HG03045 (cell line): ENCODE measurements around the gene ALLC.

ENCODE experiments used
- ATAC-seq: cut with Tn5 transposase; IDR thresholded peaks from one replicate; pipeline ENCODE4 v1.9.1; 2021; ENCODE audit warnings: mild to moderate bottlenecking, moderate library complexity; ENCODE audit not compliant: unreplicated experiment

ALLC gene

DNA sequence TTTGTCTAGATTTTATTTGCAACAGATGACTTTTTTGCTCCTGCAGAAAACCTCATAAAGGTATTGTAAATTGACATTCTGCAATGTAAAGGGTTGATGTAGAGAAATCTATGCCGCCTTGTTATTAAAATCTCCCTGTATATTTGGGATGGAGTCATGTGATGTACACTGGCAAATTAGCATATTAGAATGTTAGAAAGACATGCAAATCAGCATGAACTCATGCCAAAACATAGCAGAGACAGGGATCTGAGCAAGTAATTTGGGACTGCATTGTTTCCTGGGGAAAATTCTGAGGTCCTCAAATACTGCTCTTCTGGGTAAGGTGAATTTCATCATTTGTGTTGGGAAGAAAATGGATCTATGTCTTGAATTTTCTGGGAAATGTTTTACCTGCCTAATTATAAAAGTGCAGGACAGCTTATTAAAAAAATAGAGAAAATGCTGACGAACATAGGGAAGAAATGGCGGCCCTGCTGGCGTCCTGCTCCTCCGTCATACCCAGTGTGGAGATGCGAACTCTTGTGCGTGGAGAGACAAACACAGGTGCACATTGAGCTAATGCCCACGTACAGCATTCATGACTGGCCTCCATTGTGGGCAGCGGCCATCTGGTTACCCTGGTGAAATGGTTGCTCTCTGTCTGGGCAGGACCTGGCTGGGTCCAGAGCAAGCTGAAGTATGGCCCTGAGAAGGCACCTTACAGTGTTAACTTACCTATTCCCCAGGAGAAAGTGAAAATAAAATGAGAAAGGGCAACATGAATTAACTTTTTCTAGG is 16.3 kb downstream of the ALLC start:
- no peak for ATAC-seq

DNA sequence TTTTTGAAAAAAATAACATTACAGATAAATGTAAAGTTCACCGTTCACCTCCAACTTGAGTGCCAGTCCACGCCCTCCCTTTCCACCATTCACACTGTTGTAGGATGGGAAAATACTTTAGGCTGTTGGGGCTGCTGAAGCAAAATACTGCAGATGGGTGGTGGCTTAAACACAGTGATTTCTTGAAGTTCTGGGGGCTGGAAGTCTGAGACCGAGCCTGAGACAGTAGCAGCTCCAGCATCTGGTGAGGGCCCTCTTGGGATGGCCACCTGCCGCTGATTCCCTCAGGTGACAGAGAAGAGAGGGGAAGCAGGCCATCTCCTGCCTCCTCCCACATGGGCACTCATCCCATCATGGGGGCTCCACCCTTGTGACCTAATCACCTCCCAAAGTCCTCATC is 17.7 kb downstream of the ALLC start:
- no peak for ATAC-seq

GRCh38 chr2:3677436-3677835 is 19.4 kb downstream of the ALLC start:
- ATAC-seq: no peak

DNA sequence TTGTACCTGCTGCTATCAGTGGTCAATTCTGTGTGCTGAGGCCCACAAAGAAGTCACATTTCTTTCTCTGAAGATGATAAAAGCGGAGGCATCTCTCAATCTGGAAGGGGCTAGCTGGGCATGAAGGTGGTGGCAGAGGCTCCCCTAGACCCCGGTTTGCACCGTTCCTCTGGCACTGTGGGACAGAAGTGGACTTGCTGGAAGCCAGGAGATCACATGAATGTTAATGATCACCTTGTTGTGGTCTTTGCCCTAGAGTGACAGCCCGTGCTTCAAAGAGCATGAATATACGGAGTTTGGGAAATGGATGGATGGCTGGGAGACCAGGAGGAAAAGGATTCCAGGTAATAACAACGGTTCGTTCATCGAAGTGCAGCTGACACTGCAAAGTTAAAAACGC is 20.2 kb downstream of the ALLC start:
- ATAC-seq: no peak

DNA sequence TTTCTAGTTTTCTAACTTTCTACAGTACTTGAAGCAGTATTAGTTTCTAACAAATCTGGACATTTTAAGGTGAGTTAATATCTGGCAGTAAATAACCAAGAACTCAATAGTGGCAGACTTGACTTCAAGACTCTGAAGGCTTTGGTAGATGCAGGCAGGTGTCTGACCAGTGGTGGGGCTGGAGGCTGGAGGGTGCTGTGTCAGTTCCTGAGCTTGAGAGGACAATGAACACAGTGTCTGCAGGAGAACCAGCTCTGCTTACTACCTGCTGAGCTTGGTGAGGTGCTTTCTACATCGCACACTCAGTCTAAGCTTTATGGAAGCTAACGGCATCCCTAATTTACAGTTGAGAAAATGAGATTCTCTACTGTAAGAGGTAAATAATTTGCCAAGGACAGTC is 21.2 kb downstream of the ALLC start:
- no peak for ATAC-seq

DNA sequence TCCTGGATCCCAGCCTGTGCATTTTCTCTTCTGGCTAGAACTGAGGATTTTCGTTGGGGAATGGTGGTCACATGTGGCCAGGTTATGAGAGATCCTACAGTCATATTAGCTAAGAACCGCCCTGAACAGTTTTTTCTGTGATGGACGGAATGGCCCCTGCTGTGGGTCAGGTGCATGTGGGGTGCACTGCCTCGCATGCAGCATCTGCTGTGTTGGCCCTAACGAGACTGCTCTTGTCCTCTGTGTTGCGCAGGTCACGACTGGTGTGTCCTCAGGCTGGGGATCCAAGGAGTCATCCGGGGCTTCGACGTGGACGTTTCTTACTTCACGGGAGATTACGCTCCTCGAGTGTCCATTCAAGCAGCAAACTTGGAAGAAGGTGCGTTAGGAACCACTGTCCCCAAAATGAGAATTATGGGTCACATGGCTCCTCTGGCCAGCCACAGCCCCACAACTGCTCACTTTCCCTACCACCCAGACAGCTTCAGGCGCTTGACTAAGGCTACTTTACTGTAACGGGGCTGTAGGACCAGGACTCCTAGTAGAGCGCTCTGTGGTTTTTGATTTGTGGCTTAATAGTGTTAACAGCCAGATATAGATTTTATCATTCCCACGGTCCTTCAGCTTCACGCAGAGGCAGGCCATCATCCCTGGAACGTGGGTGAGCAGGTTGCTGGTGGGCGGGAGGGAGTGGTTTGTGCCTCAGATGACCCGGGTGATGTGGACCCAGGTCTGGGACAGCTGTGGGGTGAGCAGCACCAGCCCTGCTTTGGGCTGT is 21.8 kb downstream of the ALLC start:
- no peak for ATAC-seq

- ATAC-seq: no peak
Observed at GRCh38 chr2:3680548-3681345, 22.7 kb downstream of the ALLC start.

DNA sequence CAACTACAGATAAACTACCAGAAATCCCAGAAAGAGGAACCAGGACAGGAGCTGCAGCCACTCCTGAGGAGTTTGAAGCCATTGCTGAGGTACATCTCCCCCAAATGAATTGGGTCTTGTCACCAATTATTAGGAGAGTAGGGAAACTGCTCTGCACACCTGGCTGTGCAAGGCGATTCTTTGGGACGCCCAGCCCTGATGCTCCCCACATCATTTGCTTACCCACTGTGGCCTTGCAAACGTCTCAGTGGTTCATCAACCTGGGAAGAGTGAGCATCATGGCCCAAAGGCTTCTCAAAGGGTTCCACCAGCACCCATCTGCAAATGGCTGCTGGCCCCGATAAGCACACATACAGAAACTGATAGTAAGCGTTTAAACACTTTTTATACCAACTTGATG is 23.6 kb downstream of the ALLC start:
- ATAC-seq: no peak

GRCh38 chr2:3682811-3683210 is 24.8 kb downstream of the ALLC start:
- no peak for ATAC-seq

DNA sequence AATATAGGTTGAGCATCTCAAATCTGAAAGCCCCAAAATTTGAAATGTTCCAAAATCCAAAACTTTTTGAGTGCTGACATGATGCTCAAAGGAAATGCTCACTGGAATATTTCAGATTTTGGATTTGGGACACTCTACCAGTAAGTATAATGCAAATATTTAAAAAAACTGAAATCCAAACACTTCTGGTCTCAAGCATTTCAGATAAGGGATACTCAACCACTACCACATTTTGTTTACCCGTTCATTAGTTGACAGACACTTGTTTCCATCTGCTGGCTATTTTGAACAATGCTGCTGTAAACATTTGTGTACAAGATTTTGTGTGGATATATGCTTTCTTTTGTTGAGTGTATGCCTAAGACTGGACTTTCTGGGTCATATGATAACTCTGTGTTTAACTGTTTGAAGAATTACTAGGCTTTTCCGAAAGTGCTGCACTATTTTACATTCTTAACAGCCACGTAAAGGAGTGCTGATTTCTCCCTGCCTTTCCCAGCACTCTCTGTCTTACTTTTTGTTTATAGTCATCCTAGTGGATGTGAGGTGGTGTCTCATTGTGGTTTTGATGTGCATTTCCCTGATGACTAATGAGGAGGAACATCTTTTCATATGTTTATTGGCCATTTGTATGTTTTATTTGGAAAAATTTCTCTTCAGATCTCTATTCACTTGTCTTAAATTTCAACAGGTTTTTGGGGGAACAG is 25.9 kb downstream of the ALLC start:
- ATAC-seq: no peak

- no peak for ATAC-seq
Observed at GRCh38 chr2:3689998-3690748, 32.2 kb downstream of the ALLC start.

GRCh38 chr2:3692375-3692774 is 34.4 kb downstream of the ALLC start:
- ATAC-seq: no peak

GRCh38 chr2:3696545-3696944 is 38.5 kb downstream of the ALLC start:
- ATAC-seq: no peak

- ATAC-seq: no peak
Observed at GRCh38 chr2:3701071-3701470, 43.1 kb downstream of the ALLC start.

DNA sequence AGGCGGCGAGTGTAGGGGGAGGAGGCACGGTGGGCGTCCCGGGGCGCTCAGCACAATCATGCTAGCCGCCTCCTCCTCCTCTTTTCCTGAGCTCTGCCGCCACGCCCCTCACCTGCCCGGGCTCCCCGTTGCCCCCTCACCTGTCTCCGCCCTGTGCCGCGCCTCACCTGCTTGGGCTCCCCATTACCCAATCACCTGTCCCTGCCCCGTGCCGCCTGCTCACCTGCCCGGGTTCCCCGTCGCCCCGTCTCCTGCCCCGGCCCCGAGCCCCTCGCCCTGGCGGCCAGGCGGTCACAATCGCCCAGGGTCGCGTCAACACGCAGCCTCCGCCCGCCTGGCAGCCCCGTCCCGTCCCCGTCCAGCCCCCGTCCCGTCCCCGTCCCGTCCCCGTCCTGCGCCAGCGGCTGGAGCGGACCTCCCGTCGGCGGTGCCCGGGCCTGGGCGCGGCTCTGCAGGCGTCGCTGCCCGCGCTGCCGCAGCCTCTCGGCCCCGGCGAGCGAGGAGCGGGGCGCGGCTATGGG is 45.3 kb downstream of the ALLC start, which contains the start of gene DCDC2C:
Gene DCDC2C (plus strand): TSS at position 340 of the 521 bp plus-strand sequence. CDS start 177 bp downstream, at position 517.
- no peak for ATAC-seq

DNA sequence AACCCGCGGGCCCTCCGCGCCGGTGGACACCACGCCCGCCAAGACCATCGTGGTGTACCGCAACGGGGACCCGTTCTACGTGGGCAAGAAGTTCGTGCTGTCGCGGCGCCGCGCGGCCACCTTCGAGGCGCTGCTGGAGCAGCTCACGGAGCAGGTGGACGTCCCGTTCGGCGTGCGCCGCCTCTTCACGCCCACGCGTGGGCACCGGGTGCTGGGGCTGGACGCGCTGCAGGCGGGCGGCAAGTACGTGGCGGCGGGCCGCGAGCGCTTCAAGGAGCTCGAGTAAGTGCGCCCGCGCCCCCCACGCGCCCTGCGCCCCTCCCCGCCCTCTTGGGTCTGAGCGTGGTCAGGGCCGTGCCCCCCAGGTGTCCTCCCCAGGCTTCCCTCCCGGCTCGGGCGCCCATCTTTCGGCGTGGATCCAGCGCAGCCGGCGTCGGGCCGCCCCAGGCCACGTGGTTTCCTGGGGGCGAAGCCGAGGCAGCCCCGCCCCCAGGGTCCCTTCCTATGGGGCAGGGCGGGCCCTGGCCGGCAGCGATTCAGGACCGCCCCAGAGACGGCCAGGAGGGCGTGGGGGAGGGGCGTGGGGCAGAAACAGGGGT is 45.9 kb downstream of the ALLC start:
- ATAC-seq: no peak

DNA sequence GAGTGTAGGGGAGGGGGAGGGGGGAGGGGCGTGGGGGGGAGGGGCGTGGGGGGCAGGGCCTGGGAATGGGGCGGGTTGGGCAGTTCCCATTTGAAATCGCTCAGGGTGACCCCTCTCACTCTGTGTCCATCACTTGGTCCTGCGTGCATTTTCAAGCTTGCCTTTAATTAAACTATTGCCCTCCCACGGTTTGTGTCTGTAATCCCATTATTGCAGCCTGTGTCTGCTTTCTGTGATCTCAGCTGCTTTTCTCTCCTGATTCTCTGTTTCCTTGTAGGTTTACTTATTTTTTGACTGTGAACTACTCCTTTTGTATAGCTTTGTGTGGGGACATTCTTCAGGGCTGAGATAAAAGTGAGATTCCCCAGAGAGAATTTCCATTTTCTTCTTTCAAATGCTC is 46.7 kb downstream of the ALLC start:
- ATAC-seq: no peak

GRCh38 chr2:3705782-3706181 is 47.8 kb downstream of the ALLC start:
- no peak for ATAC-seq

- no peak for ATAC-seq
Observed at GRCh38 chr2:3706892-3707291, 48.9 kb downstream of the ALLC start.
